Right ventricle myocardium inferior (tissue), 1 donor: ENCODE measurements around the gene GPR146. TPM values are rescaled to one million over a fixed set of nuclear protein-coding genes. Genes with fewer than 3 reads are reported as not detected.
A peak's percentile ranks its signal among the peaks of the same experiment; 100 is the strongest.

Experiments used
- ATAC-seq: fragments of 200-7000 bp; cut with Tn5 transposase; one replicate; pipeline ENCODE4 v1.9.1; 2020; ENCODE audit warnings: mild to moderate bottlenecking, moderate library complexity
- DNase-seq: peaks from one replicate; pipeline ENCODE4 v3.0.0; 2021; ENCODE audit errors: missing footprints
- intact Hi-C: fragments of 100-400 bp; cut with DNase I; formaldehyde crosslinking; loops from one replicate; pipeline ENCODE4 v1.11.0; 2022
- total RNA-seq: library from RNA; stranded (reverse); fragmentation: NEBNext Ultra II Directional; extraction: Animal tissue kit (Norgen Biotek cat#: 25700); gene quantifications from one replicate; pipeline ENCODE4 v1.2.1, GENCODE V29; 2021
- donor health status: DM: no; HTN: yes; CAD: no; lungs with severe emphysema.

GPR146 gene
- total RNA-seq, 1 donor from 2014 or later, result 30.6 TPM

DNA sequence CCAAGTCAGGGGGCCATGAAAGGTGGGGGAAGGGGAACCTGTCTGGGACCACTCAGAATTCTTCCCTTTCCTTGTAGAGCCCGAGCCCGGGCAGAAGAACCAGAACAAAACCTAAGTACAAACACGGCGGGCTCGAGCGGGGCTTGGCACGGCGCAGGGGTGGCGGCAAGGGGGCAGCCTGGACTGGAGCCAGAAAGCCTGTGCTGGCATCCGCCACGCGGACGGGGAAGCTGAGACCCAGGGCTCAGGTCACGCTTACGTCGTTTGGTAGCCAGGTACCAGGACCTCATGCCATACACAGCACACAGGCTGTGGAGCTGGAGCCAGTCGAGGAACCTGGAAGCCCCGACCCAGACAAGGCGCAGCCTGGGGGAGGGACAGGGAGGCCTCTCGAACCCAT lies 37.0 kb downstream of the GPR146 start:
- DNase-seq (no peak), ATAC-seq (no peak)
- intact Hi-C loops, result no loop called here

DNA sequence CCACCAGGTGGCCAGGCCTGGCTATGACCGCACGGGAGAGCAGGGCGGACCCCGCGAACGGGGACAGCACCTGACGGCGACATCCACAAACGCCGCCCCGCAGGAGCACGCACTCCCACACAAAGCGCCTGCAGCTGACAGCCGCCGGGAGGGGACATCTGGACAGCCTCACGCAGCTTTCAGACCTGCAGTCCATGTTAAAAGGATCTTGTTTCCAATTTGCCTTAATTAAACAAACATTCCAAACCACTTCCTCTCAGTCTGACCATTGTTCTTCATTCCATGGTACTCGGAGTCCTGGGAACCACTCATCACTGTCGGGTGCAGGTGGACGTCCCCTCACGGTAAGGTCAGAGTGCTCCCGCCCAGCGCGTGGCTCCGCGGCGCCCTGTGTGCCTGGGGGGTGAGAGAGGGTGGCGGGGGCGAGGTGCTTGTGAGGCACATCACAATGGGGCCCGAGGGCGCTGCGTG lies 37.6 kb downstream of the GPR146 start:
- ATAC-seq, result no peak

DNA sequence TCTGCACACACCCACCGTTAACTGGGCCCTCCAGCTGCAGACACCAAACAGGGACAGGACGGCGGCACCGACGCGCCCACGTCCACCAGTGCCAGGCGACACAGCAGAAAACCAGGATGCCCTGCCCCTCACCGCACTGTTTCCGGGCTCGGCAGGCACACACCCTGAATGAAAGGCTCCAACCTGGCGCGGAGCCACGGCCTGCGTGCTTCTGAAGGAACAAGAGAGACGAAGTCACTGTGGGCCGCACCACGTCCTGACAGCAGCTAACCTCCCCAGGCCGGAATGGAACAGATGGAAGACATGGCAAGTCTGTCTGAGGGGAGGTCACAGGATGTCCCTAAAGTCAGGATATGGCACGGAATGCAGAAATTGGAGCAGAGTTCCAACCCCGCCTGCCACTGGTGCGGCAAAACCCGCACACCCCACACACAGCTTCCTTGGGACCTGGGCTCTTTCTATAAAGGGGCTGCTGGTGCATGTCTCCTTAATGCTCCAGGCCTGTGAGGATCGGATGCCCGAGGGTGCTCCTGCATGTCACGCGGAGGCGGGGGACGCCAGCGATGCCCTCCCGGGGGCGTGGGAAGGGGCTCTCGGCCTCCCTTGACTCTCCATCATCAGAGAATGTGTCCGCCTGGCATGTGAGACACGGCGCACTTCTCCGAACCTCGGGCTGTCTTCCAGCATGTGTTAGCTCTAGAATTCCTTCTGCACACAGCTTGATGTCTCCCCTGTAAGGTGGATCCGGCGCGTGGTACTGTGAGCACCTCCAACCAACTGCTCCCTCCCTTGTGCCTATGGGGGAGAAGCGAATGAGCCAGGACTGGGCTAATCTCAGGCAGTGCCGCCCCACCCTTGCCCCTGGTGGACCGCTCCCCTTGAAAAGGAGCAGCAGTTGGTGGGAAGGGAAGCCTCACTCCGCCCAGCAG lies 39.6 kb downstream of the GPR146 start:
- no peak for DNase-seq
- ATAC-seq, result no peak
- intact Hi-C loops, result no loop called here

More for the DNA sequence above, 37.6 kb downstream of the GPR146 start:
- intact Hi-C loops, result no loop called here
- DNase-seq, result no peak

DNA sequence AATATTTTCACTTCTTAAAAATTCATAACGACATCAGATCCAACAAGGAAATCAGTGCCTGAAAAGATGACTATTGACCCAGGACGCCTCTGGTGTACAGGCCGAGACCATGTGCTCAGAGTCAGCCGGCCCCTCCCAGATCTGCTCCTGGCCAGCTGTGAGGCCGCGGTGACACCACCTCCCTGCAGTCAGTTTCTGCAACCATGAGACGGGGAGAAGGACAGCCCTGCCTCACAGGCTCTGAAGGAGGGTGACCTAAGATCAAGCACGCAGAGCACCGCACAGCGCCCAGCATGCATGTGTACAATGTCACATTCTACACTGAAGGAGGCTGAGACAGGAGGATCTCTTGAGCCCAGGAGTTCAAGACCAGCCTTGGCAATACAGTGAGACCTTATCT lies 40.9 kb downstream of the GPR146 start:
- no peak for DNase-seq
- intact Hi-C loops, result no loop called here
- ATAC-seq, result no peak

DNA sequence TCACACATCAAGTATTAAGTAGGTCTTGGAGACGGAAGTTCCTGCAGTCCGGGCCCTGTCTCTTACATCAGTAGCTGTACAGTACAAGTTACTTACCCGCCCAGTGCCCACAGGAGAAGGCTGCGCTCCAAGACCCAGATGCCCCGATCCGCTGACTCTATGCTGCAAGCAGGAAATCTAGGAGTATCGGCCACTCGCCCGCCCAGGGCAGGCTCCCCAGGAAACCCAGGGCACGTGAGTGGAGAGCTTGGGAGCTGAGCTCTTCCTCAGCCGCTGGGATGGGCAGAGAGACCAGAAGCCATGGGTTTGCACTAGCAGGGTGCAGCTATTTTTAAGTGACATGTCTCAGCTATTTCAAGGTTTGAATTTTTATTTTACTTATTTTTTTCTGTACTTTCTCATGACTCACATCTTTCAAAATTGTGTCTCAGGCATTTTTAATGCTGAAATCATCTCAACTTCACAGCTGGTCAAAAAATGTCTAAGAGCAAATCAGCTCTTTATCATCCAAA lies 41.6 kb downstream of the GPR146 start:
- DNase-seq, result no peak
- intact Hi-C loops, result no loop called here
- no peak for ATAC-seq

DNA sequence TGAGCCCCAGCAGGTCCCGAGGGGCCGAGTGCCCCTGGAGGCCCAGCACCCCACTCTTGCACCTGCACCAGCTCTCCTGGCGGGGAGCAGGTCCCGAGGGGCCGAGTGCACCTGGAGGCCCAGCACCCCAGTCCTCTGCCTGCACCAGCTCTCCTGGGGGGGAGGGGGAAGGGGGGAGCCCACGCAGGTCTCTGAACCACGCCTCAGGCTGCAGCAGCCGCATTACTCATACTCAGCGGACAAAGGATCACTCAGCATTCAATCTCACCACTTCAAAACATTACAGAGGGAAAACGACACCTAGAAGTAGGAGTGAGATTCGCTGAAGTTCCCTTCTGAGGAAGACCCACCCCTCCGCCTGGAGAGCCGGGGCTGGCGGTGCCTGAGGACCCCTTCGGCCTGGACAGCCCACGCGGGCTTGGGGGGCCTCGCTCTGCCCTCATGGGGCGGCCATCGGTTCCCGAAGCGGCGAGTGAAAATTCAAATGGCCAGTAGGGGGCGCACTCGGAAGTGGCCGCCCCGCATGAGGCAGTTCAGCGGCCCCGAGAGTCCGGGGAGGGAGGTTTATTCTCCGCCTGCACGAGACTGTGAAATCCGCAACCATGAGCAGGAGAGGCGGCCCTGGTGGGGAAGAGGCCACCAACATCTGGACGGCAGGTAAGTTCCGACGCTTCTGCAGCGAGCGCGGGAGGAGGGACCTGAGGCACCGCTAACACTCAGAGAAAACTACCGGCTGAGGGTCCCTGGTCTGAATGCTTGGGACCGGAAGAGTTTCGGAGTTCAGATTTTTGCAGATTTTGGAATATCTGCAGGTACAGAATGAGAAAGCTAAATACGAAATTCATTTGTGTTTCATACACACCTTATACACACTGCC lies 42.5 kb downstream of the GPR146 start:
- DNase-seq (peak; percentile 82), ATAC-seq (peak; percentile 71)
- intact Hi-C loops, result no loop called here

DNA sequence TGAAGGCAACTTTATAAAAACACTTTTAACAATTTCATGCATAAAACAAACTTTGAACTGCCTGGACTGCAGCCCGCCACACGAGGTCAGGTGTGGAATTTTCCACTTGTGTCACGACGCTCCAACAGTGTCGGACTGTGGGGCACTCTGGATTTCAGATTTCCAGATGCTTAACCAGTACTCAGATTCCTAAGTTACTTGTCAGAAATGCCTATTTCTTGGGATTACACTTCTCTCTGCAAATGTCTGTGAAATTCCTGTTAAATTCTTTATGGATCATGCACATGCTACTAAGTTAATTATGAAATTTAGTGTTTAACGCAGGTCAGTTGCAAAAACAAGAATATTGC lies 43.1 kb downstream of the GPR146 start:
- DNase-seq (no peak), ATAC-seq (no peak)
- intact Hi-C loops, result no loop called here

DNA sequence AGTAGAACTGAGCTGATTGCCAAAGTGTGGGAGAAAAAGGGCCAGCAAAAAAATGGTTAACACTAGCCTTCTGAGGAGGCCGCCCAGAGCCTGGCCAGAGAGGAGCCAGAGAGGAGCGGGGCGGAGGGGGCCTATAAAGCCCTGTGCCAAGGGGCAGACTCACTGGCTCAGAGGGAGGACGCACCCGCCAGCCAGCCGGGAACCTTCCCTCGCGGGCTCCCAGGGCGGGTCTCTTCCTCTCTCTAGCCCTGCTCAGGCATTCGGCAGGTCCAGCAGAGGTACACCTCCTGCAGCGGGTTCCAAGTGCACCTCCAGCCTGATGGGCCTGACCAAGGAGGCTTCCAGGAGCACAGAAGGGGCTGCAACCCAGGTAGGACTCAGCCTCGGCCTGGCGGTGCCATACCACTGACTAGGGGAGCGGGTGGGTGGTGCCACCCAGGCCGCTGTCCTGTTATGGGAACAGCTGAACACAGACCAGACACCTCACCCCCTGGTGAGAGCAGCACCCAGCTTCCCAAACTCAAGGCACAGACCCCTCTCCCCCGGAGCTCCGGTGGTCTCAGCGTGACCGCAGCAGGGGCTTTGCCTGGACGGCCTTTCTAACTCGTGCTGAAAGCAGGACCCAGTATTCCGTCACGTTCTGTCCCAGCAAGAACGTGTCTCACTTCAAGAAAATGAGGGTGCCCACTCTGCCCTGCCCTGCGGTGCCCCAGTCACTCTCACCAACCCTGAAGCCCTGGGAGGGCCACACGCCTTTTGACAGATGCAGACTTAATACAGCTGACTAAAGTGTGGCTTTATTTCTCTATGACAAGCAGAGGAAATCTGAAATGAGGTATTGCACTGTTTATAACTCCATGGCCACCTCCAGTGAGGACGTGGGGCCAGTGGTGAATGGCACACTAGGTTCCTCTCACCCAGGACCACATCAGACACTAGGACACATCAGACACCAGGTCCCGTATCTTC lies 43.9 kb downstream of the GPR146 start, which contains the start of gene GPER1:
GPER1 (plus strand) TSS at position 162 of the 969 bp plus-strand sequence. CDS start 3,616 bp downstream, outside the sequence.
- intact Hi-C loops, result no loop called here
- ATAC-seq (peak; percentile 74), DNase-seq (peak; percentile 81)

DNA sequence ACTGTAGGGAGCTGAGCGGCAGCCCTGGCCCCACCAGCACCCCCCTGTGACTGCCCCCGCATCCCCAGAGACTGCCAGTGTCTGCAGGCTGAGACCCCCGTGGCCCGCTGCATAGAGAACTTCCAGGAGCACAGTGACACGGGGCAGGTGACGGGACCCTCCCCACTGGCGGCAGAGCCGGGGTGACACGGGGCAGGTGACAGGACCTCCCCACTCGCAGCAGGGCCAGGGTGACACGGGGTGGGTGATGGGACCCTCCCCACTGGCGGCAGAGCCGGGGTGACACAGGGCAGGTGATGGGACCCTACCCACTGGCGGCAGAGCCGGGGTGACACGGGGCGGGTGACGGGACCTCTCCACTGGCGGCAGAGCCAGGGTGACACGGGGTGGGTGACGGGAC lies 45.9 kb downstream of the GPR146 start:
- DNase-seq (no peak), ATAC-seq (no peak)
- intact Hi-C loops, result no loop called here

DNA sequence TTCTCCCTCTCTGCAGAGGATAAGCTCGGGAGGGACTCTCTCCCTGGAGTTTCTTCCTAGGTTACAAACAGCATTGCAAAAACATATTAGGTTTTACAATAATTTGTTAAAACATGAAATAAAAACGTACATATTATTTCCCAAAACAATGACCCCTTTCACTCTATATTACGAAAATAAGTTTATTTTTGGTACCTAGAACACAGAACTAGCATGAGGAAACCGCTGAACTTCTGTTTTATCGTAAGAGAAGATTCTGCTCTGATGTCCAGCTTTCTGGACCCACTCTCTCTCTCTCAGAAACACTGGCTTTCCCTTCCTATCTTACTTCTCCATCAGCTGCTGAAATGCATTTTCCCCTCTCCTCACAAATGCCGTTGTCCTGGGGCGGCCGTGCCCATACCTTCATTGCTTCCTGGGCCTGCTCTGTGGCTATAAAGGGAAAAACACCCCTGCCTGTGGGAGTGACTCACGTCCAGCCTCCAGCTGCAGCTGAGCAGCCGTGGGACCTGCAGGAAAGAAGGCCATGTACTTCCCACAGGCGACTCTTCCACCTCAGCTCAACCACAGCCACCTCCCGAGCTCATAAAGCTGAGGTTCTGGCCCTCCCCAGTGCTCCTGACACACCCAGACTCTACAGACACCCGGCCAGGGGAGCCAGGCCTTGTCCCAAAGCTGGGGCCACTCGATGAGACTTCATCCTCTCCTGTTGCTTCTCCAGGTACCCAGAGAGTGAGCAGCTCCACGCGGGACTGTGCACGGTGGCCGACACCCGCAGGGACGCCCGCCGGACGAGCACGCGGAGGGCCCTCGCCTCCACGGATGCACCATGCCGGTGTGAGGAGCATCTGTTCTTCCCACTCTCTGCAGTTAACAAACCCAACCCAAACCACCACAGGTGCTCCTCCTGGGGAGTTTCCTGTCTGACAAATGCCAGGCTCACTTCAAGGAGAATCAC lies 46.6 kb downstream of the GPR146 start:
- no peak for DNase-seq
- no peak for ATAC-seq
- intact Hi-C loops, result no loop called here

DNA sequence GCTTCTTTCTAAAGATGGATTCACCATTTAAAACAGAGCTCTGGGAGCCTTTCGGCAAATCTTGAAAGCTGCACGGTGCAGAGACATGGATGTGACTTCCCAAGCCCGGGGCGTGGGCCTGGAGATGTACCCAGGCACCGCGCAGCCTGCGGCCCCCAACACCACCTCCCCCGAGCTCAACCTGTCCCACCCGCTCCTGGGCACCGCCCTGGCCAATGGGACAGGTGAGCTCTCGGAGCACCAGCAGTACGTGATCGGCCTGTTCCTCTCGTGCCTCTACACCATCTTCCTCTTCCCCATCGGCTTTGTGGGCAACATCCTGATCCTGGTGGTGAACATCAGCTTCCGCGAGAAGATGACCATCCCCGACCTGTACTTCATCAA lies 47.3 kb downstream of the GPR146 start:
- intact Hi-C loops, result no loop called here
- no peak for ATAC-seq
- DNase-seq, result no peak

DNA sequence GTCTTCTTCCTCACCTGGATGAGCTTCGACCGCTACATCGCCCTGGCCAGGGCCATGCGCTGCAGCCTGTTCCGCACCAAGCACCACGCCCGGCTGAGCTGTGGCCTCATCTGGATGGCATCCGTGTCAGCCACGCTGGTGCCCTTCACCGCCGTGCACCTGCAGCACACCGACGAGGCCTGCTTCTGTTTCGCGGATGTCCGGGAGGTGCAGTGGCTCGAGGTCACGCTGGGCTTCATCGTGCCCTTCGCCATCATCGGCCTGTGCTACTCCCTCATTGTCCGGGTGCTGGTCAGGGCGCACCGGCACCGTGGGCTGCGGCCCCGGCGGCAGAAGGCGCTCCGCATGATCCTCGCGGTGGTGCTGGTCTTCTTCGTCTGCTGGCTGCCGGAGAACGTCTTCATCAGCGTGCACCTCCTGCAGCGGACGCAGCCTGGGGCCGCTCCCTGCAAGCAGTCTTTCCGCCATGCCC lies 47.9 kb downstream of the GPR146 start:
- intact Hi-C loops, result no loop called here
- DNase-seq (no peak), ATAC-seq (no peak)

DNA sequence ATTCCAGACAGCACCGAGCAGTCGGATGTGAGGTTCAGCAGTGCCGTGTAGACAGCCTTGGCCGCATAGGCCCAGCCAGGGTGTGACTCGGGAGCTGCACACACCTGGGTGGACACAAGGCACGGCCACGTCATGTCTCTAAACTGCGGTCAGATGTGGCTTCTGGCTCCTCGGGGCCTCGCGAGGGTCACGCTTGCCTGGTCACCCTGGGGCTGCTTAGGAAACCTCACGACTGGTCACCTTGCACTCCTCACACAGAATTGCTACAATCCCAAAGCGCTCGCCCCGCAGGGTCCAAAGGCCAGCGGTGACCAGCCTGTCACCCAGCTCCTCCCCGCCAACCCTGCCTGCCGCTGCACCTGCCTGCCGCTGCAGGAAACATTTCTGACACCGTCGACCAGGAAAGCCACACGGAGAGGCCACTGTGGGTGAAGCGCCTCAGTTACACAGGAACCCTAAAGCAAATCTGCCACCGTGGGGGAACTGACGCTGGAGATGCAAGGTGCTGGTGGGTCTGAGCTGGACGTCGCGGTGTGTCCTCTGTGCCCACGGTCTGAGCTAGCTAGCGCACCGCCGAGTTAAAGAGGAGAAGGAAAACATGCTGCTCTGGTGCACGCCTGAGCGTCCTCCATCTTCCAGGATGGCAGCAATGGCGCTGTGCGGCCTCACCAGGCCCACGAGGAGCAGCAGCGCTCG lies 48.6 kb downstream of the GPR146 start:
- intact Hi-C loops, result no loop called here
- no peak for DNase-seq
- no peak for ATAC-seq

DNA sequence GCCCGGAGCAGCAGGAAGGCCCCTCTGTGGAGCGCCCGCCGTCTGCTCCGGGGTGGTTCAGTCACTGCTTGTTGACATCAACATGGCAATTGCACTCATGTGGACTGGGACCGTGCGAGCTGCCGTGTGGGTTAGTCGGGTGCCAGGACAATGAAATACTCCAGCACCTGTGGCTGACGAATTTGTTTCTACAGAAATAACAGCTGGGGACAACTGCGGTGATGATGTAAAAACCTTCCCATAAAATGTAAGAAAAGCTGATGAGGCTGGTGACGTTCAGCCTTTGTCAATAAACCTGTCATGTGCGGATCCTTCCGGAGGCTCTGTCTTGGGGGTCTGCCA lies 49.1 kb downstream of the GPR146 start:
- no peak for ATAC-seq

DNA sequence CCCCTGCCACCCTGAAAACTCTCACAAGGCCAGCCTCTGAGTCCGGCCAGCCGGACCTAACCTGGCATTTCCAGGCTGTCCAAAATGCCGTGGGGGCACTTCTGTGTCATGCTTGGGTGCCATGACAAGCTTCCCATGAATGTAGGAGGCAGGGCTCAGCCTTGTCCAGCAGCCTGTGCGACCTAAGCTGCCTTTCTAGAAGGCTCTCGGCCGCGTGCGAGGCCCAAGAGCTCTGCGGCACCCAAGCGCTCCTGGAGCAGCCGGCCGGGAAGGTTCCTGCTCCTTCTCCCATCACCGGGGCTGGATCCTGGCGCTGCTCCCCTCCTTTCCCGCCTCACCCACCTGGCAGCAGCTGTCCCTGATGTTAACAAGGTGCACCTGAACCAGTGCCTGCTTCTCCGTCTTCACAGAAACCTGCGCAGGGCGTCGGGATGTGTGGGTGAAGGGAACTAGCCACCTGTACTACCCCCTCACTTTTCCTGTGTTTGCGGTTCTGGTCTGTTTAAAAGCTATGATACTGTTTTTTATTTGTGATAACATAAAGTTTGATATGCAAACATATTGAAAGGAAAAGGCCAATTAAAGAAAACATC lies 49.7 kb downstream of the GPR146 start:
- DNase-seq (peak; percentile 44), ATAC-seq (no peak)
- intact Hi-C loops, result no loop called here

More for the DNA sequence above, 49.1 kb downstream of the GPR146 start:
- DNase-seq, result no peak
- intact Hi-C loops, result no loop called here

DNA sequence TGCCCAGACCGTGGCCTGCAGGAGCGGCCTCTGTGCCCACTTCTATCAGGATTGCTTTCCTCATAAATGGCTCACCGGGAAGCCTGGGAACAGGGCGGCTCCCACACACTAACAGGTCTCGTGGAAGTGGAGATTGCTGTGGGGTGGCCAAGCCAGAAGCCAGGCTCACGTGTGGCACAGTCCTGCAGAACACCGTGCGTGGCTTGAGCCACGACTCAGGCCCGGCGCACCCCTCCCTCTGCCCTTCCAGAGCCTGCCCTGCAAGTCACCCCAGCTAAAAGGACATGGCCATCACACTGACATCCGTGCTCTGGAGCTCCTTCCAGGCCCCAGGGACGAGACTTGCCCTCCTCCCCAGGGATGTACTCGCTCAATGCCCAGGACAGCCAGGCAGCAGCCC lies 50.5 kb downstream of the GPR146 start:
- DNase-seq (peak; percentile 39), ATAC-seq (no peak)
- intact Hi-C loops, result no loop called here
